Measurements from ENCODE around the gene ARHGDIB. TPM values are rescaled to one million over a fixed set of nuclear protein-coding genes. Genes with fewer than 3 reads are reported as not detected.

Gene ARHGDIB
- total RNA-seq, 1 experiment from 2014 or later = 4.3 TPM

DNA sequence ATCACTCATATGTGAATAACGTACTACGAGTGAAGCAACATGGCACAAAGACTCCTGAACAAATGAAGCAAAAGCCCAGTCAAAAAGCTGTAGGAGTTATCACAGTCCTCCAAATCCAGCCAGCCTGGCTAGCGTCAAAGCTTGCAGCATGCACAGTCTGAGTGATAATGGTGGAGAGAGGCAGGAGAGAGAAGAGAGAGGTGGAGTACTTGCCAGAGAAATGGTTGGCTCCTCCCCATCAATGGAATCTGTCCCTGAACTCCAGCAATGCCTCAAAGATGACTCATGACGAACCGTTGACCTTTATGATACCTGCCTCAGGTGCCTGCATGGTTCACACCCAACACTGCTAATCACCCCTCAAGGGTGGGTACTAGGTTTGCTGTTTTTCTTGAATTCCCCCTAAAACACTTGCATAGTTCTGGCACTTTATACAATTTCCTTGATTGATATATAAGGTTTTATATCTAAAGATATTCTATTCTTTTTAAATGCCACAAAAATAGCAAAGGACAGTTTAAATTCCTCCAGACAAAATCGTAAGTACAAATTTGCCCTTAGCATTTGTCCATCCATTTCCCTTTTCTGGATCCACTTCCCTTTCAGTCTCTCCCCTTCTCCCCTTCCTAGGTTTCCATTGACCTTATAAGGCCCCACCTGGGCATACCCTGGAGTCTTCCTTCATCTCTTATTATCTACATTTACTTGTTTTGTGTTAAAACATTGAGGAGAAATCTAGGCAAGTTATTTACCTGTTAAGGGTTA is 10.2 kb downstream of the ARHGDIB start (continued):
- TF ChIP-seq SIN3A (IDR thresholded peaks at IDR 0.05; ENCODE audit: low read depth) = no peak
- TF ChIP-seq ATF3 (IDR thresholded peaks at IDR 0.05) = no peak
- TF ChIP-seq CBX3 (IDR thresholded peaks at IDR 0.05; ENCODE audit: low read depth) = peak; percentile 58; the same call in 1 of the 2 replicates

GRCh38 chr12:14950421-14950820 is 11.0 kb downstream of the ARHGDIB start:
- CTCF ChIA-PET = no interaction called here
- TF ChIP-seq POLR2A (IDR thresholded peaks at IDR 0.05; ENCODE audit: borderline replicate concordance, extremely low read depth, insufficient read depth, insufficient read length) = no peak
- no peak for TF ChIP-seq EZH2 (IDR thresholded peaks at IDR 0.05)
- no peak for TF ChIP-seq EZH2phosphoT487 (IDR thresholded peaks at IDR 0.05; ENCODE audit: borderline replicate concordance)
- TF ChIP-seq, protein P1, sequence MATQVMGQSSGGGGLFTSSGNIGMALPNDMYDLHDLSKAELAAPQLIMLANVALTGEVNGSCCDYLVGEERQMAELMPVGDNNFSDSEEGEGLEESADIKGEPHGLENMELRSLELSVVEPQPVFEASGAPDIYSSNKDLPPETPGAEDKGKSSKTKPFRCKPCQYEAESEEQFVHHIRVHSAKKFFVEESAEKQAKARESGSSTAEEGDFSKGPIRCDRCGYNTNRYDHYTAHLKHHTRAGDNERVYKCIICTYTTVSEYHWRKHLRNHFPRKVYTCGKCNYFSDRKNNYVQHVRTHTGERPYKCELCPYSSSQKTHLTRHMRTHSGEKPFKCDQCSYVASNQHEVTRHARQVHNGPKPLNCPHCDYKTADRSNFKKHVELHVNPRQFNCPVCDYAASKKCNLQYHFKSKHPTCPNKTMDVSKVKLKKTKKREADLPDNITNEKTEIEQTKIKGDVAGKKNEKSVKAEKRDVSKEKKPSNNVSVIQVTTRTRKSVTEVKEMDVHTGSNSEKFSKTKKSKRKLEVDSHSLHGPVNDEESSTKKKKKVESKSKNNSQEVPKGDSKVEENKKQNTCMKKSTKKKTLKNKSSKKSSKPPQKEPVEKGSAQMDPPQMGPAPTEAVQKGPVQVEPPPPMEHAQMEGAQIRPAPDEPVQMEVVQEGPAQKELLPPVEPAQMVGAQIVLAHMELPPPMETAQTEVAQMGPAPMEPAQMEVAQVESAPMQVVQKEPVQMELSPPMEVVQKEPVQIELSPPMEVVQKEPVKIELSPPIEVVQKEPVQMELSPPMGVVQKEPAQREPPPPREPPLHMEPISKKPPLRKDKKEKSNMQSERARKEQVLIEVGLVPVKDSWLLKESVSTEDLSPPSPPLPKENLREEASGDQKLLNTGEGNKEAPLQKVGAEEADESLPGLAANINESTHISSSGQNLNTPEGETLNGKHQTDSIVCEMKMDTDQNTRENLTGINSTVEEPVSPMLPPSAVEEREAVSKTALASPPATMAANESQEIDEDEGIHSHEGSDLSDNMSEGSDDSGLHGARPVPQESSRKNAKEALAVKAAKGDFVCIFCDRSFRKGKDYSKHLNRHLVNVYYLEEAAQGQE (IDR thresholded peaks at IDR 0.05; ENCODE audit: low read depth) = no peak
- Histone ChIP-seq H2AFZ (ENCODE audit: low read depth, low read length, poor library complexity, severe bottlenecking) (peak overlapping the region; percentile 87), H3K79me2 (ENCODE audit: insufficient read depth, low read length) (no peaks in the 10 kb centered on the region), H3K9me3 (ENCODE audit: control insufficient read depth in 1 of 2, insufficient read depth in 1 of 2, low read depth in 1 of 2, low read length in 2 of 2) (no peaks in the 10 kb centered on the region), H3K4me3 (replicated peaks in 1 of 2; ENCODE audit: low read depth in 1 of 2, low read length in 2 of 2) (no peak overlapping the region), H3K9ac (ENCODE audit: low read length) (no peak overlapping the region), H3K4me1 (ENCODE audit: control insufficient read depth in 1 of 2, insufficient read depth in 2 of 2, low read length in 2 of 2) (peaks cover 20 to 48% of the 10 kb centered on the region in 2 experiments), H3K36me3 (ENCODE audit: control insufficient read depth in 1 of 2, insufficient read depth in 2 of 2, low read length in 2 of 2) (no peaks in the 10 kb centered on the region), H3K9me2 (ENCODE audit: insufficient read depth) (no peaks in the 10 kb centered on the region; the same call in 1 of the 2 replicates), H3K27me3 (ENCODE audit: insufficient read depth, low read length) (no peaks in the 10 kb centered on the region), H4K20me1 (ENCODE audit: insufficient read depth) (no peaks in the 10 kb centered on the region), H3K27ac (ENCODE audit: low read depth, low read length) (no peak overlapping the region), H3K4me2 (ENCODE audit: low read length) (peak overlapping the region; percentile 65; the same call in 1 of the 2 replicates)
- RAD21 ChIA-PET (ENCODE audit: low non-redundant PET in 1 of 2, low total read pairs in 2 of 2, uncharacterized antibody in 2 of 2, unreplicated experiment in 2 of 2) = no interaction called here
- BruUV-seq (replicated peaks) = no TSS peak
- DNase-seq (ENCODE audit: low read depth, low spot score) (no peak), ATAC-seq (no peak)
- POLR2A ChIA-PET = no interaction called here
- intact Hi-C loops (cut with micrococcal nuclease) = no loop called here
